Osteocyte (in vitro differentiated cells): ENCODE data around the gene ATP8A2. TPM values are rescaled to one million over a fixed set of nuclear protein-coding genes. Genes with fewer than 3 reads are reported as not detected.

Source experiments
- DNase-seq: peaks from one replicate; pipeline ENCODE4 v3.0.0; 2021; ENCODE audit warnings: mixed read lengths; ENCODE audit not compliant: unreplicated experiment; ENCODE audit errors: extremely low spot score
- H3K27ac Mint-ChIP-seq: one replicate; pipeline ENCODE4 v1.8.0; 2021; ENCODE audit warnings: mild to moderate bottlenecking, mixed read lengths; ENCODE audit not compliant: unreplicated experiment
- H3K27me3 Mint-ChIP-seq: one replicate; pipeline ENCODE4 v1.8.0; 2021; ENCODE audit warnings: mixed read lengths; ENCODE audit not compliant: unreplicated experiment
- H3K36me3 Mint-ChIP-seq: one replicate; pipeline ENCODE4 v1.8.0; 2021; ENCODE audit warnings: mixed read lengths; ENCODE audit not compliant: unreplicated experiment
- H3K4me1 Mint-ChIP-seq: one replicate; pipeline ENCODE4 v1.8.0; 2021; ENCODE audit warnings: mixed read lengths; ENCODE audit not compliant: unreplicated experiment
- H3K4me3 Mint-ChIP-seq: one replicate; pipeline ENCODE4 v1.8.0; 2021; ENCODE audit warnings: mild to moderate bottlenecking, moderate library complexity, mixed read lengths; ENCODE audit not compliant: unreplicated experiment
- H3K9me3 Mint-ChIP-seq: one replicate; pipeline ENCODE4 v1.8.0; 2021; ENCODE audit warnings: mixed read lengths; ENCODE audit not compliant: unreplicated experiment
- total RNA-seq: library from RNA; stranded (reverse); gene quantifications from 2 replicates; pipeline ENCODE4 v1.2.1, GENCODE V29; 2021
- TF ChIP-seq, protein P1 (sequence below): fragments of 200-600 bp; sonication (generic); IDR thresholded peaks from 2 replicates; pipeline ENCODE4 v1.5.0; 2021; ENCODE audit warnings: antibody characterized with exemption, mild to moderate bottlenecking, moderate library complexity

The ATP8A2 gene
- total RNA-seq, 1 donor from 2014 or later, result 1.1 TPM

DNA sequence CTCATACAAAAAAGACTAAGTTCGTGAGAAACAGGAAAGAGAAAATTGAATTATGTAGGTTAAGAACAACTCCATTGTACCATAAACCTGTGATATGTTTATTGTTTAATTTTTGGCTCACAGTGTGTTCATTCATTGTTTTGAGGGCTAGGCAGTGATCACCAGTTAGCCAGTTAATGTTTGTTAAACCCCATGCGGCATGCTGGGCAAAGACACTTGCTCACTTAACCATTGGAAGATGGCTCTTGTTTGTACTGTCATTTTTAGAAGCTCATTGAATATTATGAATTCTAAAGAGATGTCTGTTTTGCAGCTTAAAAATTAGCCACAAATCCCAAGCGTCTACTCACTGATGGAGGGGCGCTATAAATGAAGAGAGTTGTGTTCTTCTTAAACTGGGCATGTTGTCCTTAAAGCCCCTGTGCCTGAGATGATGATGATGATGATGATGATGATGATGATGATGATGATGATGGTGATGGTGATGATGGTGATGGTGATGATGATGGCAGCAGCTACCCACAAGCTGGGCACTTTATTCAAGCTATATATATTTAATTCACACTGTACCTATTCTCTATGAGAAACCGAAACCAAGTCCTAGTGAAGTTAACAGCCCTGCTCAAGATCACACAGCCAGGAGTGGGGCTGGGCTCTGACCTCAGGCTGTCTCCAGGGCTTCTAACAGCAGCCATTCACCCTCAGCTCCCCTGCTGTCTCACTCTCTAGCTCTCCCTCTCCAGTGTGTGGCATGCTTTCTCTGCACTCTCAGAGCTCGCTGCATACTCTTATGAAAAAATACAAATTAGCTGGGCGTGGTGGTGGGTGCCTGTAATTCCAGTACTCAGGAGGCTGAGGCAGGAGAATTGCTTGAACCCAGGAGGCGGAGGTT is 510.9 kb downstream of the ATP8A2 start:
- no peak for DNase-seq
- peak overlapping the region; percentile 85 for H3K27ac Mint-ChIP-seq
- no peaks in the 10 kb centered on the region for H3K36me3 Mint-ChIP-seq
- no peaks in the 10 kb centered on the region for H3K27me3 Mint-ChIP-seq
- H3K4me3 Mint-ChIP-seq, result peak overlapping the region; percentile 33
- H3K9me3 Mint-ChIP-seq, result no peaks in the 10 kb centered on the region
- TF ChIP-seq, protein P1, sequence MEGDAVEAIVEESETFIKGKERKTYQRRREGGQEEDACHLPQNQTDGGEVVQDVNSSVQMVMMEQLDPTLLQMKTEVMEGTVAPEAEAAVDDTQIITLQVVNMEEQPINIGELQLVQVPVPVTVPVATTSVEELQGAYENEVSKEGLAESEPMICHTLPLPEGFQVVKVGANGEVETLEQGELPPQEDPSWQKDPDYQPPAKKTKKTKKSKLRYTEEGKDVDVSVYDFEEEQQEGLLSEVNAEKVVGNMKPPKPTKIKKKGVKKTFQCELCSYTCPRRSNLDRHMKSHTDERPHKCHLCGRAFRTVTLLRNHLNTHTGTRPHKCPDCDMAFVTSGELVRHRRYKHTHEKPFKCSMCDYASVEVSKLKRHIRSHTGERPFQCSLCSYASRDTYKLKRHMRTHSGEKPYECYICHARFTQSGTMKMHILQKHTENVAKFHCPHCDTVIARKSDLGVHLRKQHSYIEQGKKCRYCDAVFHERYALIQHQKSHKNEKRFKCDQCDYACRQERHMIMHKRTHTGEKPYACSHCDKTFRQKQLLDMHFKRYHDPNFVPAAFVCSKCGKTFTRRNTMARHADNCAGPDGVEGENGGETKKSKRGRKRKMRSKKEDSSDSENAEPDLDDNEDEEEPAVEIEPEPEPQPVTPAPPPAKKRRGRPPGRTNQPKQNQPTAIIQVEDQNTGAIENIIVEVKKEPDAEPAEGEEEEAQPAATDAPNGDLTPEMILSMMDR, result peak; percentile 6
- H3K4me1 Mint-ChIP-seq, result peaks cover 80% of the 10 kb centered on the region

GRCh38 chr13:25885418-25885817 is 513.6 kb downstream of the ATP8A2 start:
- Mint-ChIP-seq H3K9me3 (no peaks in the 10 kb centered on the region), H3K4me3 (no peak overlapping the region), H3K4me1 (peaks cover 73% of the 10 kb centered on the region), H3K27ac (peak overlapping the region; percentile 9), H3K27me3 (no peaks in the 10 kb centered on the region), H3K36me3 (no peaks in the 10 kb centered on the region)
- TF ChIP-seq, protein P1, result no peak
- no peak for DNase-seq

DNA sequence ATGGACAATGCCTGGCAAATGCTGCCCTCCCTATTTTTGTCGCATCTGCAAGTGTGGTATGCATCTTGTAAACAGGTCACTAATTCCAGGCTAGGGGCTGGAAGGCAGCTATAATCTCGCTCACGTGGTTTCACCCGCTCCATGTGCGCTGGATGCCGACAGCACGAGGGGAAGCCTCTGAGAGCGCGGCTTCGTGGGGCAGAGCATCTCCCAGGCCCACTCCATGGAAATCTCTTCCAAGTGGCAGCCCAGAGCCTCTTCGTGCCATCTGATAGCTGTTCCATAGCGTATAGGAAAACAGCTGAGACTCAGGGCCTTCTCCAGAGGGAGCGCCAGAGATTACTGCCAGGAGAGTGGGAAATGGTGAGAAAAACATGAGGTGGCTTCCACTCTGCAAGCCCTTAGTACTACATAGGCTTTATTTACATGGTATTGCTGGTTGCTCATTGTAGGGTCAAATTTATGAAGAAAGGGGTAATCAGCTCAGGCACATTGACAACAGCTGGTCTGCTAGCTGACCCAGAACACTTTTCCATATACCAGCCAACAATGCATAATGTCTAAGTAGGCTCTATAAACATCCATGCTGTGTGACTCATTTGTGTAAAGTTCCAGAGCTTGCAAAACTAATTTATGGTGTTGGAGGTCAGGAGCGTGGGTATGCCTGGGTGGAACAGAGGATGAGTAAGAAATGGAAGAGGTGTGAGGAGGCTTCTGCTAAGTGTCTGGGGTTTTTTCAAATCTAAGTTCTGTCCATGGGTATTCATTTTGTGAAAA is 514.9 kb downstream of the ATP8A2 start:
- no peak for DNase-seq
- peak overlapping the region; percentile 62 for H3K27ac Mint-ChIP-seq
- peaks cover 66% of the 10 kb centered on the region for H3K4me1 Mint-ChIP-seq
- H3K36me3 Mint-ChIP-seq, result no peaks in the 10 kb centered on the region
- no peak overlapping the region for H3K4me3 Mint-ChIP-seq
- H3K9me3 Mint-ChIP-seq, result no peaks in the 10 kb centered on the region
- TF ChIP-seq, protein P1, result peak; percentile 9
- H3K27me3 Mint-ChIP-seq, result no peaks in the 10 kb centered on the region

- Mint-ChIP-seq H3K36me3 (no peaks in the 10 kb centered on the region), H3K27ac (no peak overlapping the region), H3K27me3 (no peaks in the 10 kb centered on the region), H3K9me3 (no peaks in the 10 kb centered on the region), H3K4me3 (no peak overlapping the region), H3K4me1 (peaks cover 52% of the 10 kb centered on the region)
- TF ChIP-seq, protein P1, result no peak
- DNase-seq, result no peak
Observed at GRCh38 chr13:25887962-25888655, 516.3 kb downstream of the ATP8A2 start.
